ENCODE results near the gene SLMAP. TPM values are rescaled to one million over a fixed set of nuclear protein-coding genes. Genes with fewer than 3 reads are reported as not detected.

The SLMAP gene
- total and polyA plus RNA-seq, 7 donors, result 31.2 to 180 (median 106) TPM

DNA sequence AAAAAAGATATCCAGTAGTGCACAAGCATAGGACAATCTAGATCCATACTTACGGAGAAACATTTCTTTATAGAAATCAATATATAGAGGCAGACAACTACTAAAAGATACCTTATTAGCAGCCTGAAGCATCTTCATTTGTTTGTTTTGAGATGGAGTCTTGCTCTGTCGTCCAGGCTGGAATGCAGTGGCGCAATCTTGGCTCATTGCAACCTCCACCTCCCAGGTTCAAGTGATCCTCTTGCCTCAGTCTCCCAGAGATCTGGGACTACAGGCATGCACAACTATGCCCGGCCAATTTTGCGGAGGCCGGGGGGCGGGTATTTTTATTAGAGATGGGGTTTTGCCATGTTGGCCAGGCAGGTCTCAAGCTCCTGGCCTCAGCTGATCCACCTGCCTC, 18.3 kb upstream of the SLMAP start:
- TF ChIP-seq, protein P1, sequence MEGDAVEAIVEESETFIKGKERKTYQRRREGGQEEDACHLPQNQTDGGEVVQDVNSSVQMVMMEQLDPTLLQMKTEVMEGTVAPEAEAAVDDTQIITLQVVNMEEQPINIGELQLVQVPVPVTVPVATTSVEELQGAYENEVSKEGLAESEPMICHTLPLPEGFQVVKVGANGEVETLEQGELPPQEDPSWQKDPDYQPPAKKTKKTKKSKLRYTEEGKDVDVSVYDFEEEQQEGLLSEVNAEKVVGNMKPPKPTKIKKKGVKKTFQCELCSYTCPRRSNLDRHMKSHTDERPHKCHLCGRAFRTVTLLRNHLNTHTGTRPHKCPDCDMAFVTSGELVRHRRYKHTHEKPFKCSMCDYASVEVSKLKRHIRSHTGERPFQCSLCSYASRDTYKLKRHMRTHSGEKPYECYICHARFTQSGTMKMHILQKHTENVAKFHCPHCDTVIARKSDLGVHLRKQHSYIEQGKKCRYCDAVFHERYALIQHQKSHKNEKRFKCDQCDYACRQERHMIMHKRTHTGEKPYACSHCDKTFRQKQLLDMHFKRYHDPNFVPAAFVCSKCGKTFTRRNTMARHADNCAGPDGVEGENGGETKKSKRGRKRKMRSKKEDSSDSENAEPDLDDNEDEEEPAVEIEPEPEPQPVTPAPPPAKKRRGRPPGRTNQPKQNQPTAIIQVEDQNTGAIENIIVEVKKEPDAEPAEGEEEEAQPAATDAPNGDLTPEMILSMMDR (IDR thresholded peaks at IDR 0.05), result no peak
- intact Hi-C loops (cut with DNase I), result loop anchor here in 1 of 2 donors (1.0 kb wide), 1 partner anchor 41 kb away; no protein-coding TSS in a partner anchor
- WGBS, 3 donors, result 40 to 51% (median 46%) methylated on average over 7 of the region's 7 CpGs
- DNase-seq (no peak), ATAC-seq (peak in 1 of 4 donors; percentile 40)
- Histone ChIP-seq H3K9me3 (no peaks in the 10 kb centered on the region), H3K4me3 (no peak overlapping the region), H3K27ac (peak overlapping the region; percentile 76), H3K36me3 (ENCODE audit: insufficient read depth in 1 of 2, low read depth in 1 of 2) (no peaks in the 10 kb centered on the region), H3K27me3 (ENCODE audit: insufficient read depth in 3 of 3, low read length in 2 of 3) (no peaks in the 10 kb centered on the region), H3K4me1 (peaks cover 20% of the 10 kb centered on the region)

DNA sequence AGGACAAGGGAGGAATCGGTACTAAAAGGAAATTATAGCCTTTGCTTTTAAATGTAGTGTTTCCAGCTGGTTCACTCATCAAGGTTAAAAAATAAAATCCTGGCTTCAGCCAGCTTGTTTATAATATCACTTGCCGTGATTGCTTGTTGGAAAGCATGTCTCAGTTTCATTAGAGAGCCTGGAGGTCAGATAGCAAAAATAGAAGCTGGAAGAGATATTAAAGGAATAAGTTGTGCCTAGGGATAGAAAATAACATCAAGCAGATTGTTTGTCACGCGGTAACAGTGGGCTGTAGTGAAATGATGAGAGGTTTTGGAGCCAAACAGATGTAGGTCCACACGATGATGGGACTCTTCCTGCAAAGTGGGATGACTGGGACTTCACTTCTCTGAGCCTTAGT, 17.7 kb upstream of the SLMAP start:
- TF ChIP-seq, protein P1 (IDR thresholded peaks at IDR 0.05), result no peak
- WGBS, 3 donors, result 12 to 16% (median 16%) methylated on average over 5 of the region's 5 CpGs
- Histone ChIP-seq H3K27ac (peak overlapping the region; percentile 76), H3K9me3 (no peaks in the 10 kb centered on the region), H3K4me1 (peaks cover 20% of the 10 kb centered on the region), H3K4me3 (no peak overlapping the region), H3K27me3 (ENCODE audit: insufficient read depth in 3 of 3, low read length in 2 of 3) (no peaks in the 10 kb centered on the region), H3K36me3 (ENCODE audit: insufficient read depth in 1 of 2, low read depth in 1 of 2) (no peaks in the 10 kb centered on the region)
- DNase-seq, result no peak
- ATAC-seq, result peak in 2 of 4 donors; percentile 61 to 63
- intact Hi-C loops (cut with DNase I), result loop anchor here in 1 of 2 donors (1.0 kb wide), 1 partner anchor 41 kb away; no protein-coding TSS in a partner anchor

GRCh38 chr3:57740027-57740426, 16.1 kb upstream of the SLMAP start:
- H3K27ac ChIP-seq, result no peak overlapping the region
- no peaks in the 10 kb centered on the region for H3K9me3 ChIP-seq
- DNase-seq (no peak), ATAC-seq (no peak)
- intact Hi-C loops (cut with DNase I), result no loop called here
- H3K27me3 ChIP-seq (ENCODE audit: insufficient read depth in 3 of 3, low read length in 2 of 3), result no peaks in the 10 kb centered on the region
- TF ChIP-seq, protein P1 (IDR thresholded peaks at IDR 0.05), result no peak
- H3K4me1 ChIP-seq, result peaks cover 20% of the 10 kb centered on the region
- H3K36me3 ChIP-seq (ENCODE audit: insufficient read depth in 1 of 2, low read depth in 1 of 2), result no peaks in the 10 kb centered on the region
- WGBS, 3 donors, result 91 to 93% (median 92%) methylated on average over 5 of the region's 5 CpGs
- no peak overlapping the region for H3K4me3 ChIP-seq

DNA sequence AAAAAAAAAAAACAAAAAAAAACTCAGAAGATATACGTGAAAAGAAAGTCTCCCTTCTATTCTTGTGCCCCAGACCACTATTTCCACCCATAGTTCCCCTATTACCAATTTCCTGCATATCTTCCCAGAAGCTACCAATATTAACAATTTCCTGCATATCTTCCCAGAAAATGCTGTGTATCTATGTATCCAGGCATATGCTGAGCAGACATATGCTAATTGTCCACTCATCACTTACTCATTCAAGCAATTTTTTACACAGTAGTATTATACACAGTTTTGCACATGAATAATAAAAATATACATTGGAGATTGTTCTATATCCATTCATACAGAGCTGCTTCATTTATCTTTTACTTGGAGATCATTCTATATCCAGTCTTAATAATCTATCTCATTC, 12.6 kb upstream of the SLMAP start:
- no peak overlapping the region for H3K27ac ChIP-seq
- TF ChIP-seq, protein P1 (IDR thresholded peaks at IDR 0.05), result no peak
- 76 to 88% methylated on average over 1 of the region's 1 CpG; no CpG with 5 or more reads in 1 of the 3 donors for WGBS, 3 donors
- H3K4me1 ChIP-seq, result peaks cover 10% of the 10 kb centered on the region
- ATAC-seq (no peak), DNase-seq (no peak)
- H3K27me3 ChIP-seq (ENCODE audit: insufficient read depth in 3 of 3, low read length in 2 of 3), result no peaks in the 10 kb centered on the region
- intact Hi-C loops (cut with DNase I), result no loop called here
- H3K9me3 ChIP-seq, result no peaks in the 10 kb centered on the region
- H3K36me3 ChIP-seq (ENCODE audit: insufficient read depth in 1 of 2, low read depth in 1 of 2), result no peaks in the 10 kb centered on the region
- H3K4me3 ChIP-seq, result no peak overlapping the region

DNA sequence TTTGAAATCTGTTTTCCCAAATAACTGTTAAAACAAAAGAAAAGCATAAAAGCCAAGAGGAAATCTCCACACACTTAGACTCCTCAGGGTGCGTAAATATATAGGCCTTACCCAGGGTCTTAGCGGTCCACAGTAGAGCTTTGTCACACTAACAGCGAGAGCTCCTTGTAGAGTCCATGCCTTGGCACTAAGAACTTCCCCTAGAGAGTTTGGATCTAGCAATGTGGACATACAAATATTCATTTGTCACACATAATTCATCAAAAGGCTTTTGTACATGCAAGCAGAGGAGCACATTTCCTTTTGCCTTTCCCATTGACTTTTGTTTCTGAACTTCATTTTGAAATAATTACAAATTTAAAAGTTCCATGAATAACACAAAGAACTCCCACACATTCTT, 11.0 kb upstream of the SLMAP start:
- Histone ChIP-seq H3K36me3 (ENCODE audit: insufficient read depth in 1 of 2, low read depth in 1 of 2) (no peaks in the 10 kb centered on the region), H3K27me3 (ENCODE audit: insufficient read depth in 3 of 3, low read length in 2 of 3) (no peaks in the 10 kb centered on the region), H3K4me3 (no peak overlapping the region), H3K9me3 (no peaks in the 10 kb centered on the region), H3K4me1 (peaks cover 3% of the 10 kb centered on the region), H3K27ac (no peak overlapping the region)
- TF ChIP-seq, protein P1 (IDR thresholded peaks at IDR 0.05), result no peak
- intact Hi-C loops (cut with DNase I), result no loop called here
- 73 to 94% (median 78%) methylated on average over 3 of the region's 3 CpGs for WGBS, 3 donors
- ATAC-seq (no peak), DNase-seq (no peak)

Measured in psoas muscle (tissue), 8 donors.